NCI-H1694 (cell line): ENCODE data around the gene ATG2A.
"Not testable (repeated sequence)": the region's sequence is repeated elsewhere in the genome, so short reads cannot be mapped to it uniquely, and the experiment has no call there.

Source experiments
- DNase-seq: peaks from one replicate; lab custom pipeline; 2025; lab: John Stamatoyannopoulos, UW

Gene ATG2A

GRCh38 chr11:64854534-64855502 is 62.2 kb downstream of the ATG2A start:
- no peak for DNase-seq

- DNase-seq, result no peak
These were observed 62.9 kb downstream of the ATG2A start for GRCh38 chr11:64854157-64854533.

GRCh38 chr11:64853709-64854108 is 63.3 kb downstream of the ATG2A start:
- no peak for DNase-seq

- no peak for DNase-seq
These were observed 64.1 kb downstream of the ATG2A start for GRCh38 chr11:64852804-64853509.

- DNase-seq, result no peak
These were observed 65.1 kb downstream of the ATG2A start for GRCh38 chr11:64851831-64852351.

- no peak for DNase-seq
These were observed 65.9 kb downstream of the ATG2A start for GRCh38 chr11:64850979-64851567.

- DNase-seq, result peak; percentile 35
These were observed 67.2 kb downstream of the ATG2A start for GRCh38 chr11:64849598-64850356.

GRCh38 chr11:64848826-64849597 is 68.0 kb downstream of the ATG2A start:
- no peak for DNase-seq

- no peak for DNase-seq
These were observed 68.7 kb downstream of the ATG2A start for GRCh38 chr11:64848214-64848825.

GRCh38 chr11:64846998-64847666 is 69.9 kb downstream of the ATG2A start:
- DNase-seq, result peak; percentile 87

- not testable (repeated sequence) for DNase-seq
These were observed 71.3 kb downstream of the ATG2A start for GRCh38 chr11:64845776-64846129.

GRCh38 chr11:64845129-64845775 is 71.8 kb downstream of the ATG2A start:
- DNase-seq, result no peak
